CD4-positive, alpha-beta T cell treated with Interleukin-21 for 1 hour (primary cell): ENCODE results near the gene NOS3.
A peak's percentile ranks its signal among the peaks of the same experiment; 100 is the strongest.

Experiments used
- DNase-seq: peaks from one replicate; pipeline ENCODE4 v3.0.0-alpha.2; 2020

Gene NOS3

DNA sequence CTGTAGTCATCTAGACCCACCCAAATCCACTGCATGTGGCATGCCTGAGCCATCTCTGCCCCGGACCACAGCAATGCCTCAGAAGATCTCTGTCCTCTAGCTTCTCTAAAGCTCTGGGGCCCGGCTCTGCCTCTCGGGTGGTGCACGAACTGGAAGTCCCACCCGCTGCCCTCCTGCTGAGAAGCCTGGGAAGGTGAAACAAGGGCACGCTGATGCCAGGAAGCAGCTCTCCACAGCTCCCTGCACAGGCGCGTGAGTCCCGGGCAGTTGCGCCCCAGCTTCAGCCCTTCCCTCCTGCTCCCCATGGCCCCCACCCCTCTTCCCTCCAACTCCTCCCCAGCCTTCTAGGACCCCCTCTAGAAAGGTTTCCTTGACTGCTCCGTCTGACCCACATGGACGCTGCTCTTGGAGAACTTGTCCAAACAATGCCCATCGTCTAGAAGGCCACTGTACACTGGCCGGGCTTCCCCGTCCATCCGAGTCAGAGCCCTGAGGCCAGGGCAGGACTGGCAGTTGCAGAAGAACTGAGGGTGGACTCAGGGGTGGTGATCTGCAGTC is 25.5 kb upstream of the NOS3 start:
- DNase-seq = no peak

DNA sequence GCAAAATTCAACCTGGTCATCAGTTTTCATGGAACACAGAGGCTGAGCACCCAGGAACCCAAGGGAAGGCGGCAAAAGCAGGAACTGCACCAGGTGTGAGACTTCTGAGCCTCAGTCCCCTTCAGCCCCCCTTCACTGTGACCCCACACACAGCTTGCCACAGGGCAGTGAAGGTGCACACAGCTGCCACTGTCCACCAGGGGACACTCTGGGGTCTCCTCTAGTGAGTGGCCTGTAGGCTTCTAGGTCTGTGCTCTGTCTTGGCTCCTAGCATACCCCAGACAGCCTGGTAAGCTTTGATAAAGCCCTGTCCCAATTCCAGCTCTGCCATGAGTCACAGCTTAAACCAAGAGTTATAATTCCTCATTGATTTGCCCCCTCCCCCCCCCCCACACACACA is 24.8 kb upstream of the NOS3 start:
- no peak for DNase-seq

DNA sequence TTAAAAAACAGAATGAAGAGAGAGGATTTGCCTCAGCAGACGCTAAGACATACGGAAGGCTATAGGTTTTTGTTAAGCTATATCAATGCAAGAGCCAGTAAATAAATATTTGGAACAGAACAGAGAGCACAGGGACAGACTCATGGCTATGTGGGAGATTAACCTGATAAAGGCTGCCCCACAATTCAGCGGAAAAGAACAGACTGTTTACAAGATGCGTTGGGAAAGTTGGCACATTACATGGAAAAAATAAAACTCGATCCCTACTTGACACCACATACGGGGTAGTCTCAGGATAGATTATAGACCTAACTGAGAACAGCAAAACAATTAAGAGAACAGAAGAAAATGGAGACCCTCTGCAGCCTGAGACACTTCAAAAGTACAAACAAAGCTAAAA is 23.5 kb upstream of the NOS3 start:
- no peak for DNase-seq

DNA sequence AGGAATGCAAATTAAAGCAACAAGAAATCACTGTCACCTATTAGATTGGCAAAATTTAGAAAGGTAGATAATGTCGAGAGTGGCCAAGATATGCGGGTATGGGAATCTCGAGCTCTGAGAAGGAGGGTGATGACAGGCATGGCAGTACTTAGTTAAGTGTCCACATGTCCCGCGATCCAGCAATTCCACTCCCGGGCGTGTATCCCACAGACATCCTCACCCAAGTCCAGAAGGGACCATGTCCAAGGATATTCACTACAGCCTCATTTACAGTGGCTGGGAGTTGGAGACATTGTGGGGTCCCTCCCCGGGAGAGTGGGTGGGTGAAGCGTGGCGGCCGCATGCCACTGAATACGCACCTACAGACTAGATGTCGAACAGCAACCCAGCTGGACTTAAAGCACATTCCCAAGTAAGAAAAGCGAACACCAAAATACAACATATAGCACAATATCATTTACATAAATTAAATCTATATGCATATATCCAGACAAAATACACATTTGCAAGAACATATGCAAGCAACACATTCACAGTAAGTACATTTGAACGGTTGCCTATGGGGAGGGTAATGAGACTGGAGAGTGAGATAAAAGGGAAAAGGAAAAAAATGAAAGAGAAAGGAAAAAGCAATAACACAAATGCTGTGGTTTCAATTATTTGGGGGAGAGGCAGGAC is 22.6 kb upstream of the NOS3 start:
- no peak for DNase-seq

DNA sequence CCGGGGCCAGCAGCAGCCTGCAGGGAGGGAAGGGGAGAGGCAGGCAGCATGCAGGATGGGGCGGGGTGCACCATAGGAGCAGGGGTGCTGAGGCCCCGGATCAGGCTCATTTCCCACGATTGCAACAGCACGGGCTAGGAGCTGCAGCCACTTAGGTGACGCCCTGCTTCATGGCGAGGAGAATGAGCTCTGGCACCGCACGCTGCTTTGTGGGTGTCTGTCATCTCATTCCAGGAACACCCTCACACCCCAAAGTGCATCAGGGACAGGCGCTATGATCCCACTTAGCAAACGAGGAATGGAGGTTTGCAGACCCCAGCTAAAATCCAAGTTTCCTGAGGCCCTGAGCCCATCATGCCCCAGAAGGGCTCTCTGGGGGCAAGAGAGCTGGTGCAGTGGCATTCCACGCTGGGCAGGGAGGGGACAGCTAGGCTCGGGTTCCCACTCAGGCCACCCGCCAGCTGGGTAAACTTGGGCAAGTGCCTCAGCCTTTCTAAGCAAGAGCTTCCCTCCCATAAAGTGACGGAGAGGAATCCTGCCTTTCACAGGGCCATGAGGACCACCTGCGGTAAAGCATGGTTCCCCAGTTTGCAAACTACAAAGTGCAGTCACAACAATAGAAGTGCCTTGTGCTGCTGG is 22.0 kb upstream of the NOS3 start:
- no peak for DNase-seq

DNA sequence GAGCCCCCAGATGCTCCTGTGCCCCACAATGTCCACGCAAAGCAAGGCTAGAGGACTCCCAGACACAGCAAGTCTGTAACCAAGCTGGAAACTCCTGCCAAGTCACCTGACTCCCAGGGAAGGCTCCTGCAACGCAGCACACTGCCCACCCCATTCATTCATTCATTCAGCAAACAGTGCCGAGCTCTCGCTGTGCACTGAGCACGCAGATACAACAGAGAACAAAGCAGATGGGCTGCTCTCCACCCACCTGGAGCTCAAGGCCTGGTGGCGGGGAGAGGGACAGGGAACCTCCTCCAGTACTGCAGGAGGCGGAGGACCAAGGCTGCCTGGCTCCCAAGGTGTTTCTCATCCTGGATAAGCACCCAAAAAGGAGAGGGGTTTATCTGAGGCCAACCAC is 21.3 kb upstream of the NOS3 start:
- no peak for DNase-seq

DNA sequence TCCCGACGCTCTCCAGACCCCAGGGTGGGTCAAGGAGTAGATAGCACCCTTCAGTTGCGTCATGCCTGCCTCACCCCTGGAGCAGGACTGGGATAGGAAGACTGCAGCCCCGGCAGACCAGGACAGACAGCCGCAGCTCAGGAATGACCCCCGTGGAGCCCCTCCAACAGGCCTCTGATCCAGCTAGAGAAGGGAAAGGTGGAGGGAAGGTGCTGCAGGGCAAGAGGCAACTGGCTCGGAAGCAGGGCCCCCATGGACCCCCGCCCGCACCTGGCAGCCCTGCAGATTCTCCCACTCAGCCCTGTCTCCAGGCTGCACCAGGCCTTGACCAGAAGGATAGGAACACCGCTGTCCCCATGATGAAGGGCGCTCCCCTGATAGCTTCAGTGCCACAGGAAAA is 20.4 kb upstream of the NOS3 start:
- no peak for DNase-seq

DNA sequence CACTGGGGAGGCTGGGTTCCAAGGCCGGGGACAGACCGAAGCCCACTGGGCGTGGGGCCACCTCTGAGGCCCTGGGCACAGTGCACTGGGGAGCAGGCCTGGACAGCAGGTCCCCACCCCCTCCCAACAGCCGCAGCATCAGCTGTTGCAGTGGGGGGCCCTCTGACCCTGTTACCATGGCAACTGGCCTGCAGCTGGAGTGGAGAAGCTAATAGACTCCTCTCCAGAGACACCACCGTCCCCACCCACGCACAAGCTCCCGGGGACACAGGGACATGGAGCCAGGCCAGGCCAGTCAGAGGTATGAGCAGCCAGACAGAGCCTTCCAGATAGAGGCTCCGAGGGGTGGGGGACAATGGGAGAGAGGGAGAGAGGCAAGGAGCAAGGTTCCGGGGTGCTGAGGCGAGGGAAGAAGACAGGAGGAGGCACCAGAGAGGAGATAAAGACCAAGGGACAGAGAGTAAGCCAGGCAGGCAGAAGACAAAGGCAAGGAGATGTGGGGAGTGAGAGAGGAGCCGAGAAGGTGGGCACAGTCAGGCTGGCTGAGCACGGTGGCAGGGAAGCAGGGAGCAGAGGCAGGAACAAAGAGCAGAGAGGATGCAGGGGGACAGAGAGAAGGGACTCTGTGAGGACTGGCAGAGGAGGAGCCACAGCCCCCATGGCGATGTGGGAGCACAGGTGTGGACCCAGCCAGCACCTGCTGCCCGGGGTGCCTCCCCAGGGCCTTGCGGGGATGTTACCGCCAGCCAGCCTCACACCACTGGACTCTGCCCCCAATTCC is 19.4 kb upstream of the NOS3 start:
- DNase-seq = no peak

DNA sequence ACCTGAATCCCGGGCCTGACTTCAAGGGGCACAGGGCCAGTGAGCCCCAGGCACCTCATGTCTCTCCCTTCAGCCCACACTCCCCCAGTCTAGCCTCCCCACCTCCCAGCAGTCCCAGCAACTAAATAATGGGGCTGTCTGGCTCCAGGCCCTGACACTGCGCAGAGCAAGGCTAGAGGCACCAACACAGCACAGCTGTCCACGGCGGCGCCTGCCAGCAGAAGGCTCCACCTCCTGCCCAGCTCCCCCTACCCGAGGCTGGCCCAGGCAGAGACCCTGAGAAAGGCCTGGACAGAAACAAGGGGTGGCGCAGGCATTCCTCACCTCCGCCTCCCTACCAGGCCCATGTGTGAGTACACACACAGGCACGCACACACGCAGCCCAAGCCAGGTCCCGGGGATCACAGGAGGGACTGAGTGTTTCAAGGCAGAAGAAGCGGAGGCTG is 18.8 kb upstream of the NOS3 start:
- DNase-seq = no peak

DNA sequence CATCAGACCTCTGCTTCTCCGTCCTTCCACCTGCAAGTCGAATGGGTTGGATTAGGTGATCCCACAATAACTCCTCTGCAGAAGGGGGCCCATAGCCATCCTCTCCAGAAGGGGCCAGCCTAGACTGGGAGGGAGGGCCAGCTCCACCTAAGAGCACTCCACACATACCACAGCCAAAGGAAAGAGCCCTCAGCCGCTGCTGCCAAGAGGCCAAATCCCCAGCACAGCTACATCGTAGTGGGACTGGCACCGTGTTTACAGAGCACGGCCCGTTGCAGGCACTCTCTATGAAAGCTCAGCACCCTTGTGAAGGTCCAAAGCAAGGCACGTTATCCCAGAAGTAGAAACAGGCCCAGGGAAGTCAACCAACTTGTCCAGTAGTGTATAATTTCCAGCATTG is 18.1 kb upstream of the NOS3 start:
- no peak for DNase-seq

DNA sequence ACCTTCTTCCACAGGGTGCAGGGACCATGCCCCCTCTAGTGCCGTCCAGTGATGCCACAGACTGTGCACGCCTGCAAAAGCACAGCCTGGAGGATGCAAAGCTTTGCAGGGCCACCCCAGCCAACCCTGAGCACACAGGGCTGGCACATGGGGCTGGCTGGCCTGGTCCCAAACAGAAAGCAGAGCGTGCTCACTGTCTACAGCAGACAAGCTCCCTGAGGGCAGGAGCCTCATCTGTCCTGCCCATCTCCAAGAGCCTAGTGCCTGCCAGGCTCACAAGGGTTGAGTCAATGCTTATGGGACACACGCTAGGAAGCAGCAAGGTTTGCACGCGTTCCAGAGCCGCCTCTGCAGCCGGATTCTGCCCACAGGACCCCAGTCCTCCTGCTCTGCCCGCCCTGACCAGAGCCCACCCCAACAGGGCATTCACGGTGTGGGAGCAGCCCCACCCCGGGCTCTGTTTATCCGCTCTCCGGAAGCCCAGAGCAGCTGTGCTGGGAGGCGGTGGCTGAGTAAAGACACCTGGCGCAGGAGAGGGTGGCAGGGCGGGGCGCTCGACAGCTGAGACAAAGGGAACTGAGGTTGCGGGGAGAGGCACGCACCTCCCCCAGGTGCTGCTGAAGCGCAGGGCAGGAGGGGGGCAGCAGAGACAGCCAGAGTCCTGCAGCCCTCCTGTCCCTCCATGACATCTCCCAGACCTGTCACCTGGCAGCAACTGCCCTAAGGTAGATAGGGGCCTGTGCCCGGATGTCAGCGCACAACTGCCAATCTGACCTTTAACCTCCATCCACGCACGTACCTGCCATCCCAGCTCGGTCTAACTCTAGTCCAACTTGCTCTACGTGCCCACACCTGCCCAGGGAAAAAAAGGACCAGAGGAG is 17.0 kb upstream of the NOS3 start:
- peak; percentile 46 for DNase-seq

DNA sequence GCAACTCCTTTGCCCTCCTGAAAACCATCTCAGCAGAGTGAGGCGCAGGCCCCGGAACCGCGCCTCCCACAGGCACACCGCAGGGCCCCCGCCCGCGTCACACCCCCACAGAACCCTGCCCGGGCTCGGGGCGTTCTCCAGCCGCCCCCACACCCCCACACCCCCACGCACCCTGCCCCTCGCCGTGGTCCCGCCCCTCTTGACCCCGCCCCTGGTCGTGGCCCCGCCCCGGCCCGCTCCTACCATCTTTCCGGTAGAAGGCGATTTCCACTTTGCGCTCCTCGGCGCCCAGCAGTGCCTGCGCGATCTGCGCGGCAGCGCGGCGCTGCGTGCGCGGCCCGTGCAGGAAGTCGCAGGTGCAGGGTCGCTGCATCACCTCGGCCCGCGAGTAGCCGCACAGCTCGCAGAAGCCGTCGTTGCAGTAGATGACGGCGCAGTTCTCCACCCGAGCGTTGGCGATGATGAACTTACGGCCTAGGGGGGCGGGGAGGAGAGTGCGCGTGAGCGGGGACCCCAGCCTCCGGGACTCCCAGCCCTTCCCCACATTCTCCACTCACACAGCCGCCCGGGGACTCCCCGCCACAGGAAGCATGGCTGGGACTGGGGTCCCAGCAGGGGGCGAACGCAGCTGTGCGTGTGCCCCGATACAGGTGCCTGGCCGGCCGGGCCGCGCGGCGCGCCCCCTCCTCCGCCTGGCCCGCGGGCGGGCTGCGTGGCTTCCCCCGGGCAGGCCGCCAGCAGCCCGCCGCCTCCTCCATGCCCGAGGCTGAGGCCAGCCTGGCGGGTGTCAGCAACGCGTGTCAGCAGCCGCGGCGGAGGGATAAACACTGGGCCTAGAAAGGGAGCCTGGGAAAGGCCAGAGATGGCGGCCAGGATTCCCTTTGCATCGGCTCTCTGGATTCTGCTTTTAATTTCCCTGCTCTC is 16.1 kb upstream of the NOS3 start:
- peak; percentile 90 for DNase-seq

DNA sequence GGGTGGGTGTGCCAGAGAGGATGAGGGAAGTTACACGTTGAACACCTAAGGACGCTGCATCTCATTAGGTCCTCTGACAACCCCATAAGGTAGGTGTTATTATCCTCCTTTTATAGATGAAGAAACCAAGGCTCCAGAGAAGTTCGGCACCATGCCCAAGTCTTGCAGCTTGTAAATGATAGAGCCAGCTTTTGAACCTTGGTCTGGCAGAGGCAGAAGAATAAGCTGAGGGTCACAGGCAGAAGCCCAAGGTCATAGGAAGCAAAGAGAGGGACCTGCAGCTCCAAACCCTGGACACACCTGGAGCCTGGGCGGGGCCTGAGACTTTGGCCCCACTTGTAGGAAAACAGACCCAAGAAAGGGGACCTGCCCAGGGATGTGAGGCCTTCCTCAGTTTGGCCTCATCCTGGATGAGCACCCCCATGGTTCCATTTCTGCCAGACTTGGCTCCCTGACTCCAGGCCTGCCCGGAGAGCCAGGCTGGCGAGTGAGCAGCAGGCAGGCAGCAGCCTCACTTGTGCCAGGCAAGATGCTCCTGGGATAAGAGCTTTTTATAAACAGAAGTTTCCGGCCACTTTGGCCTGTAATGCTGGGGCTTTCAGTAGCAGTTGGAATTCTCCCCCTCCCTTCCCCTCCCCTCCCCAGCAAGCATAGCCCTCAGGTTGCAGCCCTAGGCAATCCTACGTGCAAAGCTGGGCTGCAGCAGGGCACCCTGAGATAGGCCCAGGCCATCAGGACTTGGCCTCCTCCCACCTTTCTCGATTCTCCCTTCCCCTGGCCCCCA is 15.1 kb upstream of the NOS3 start:
- DNase-seq = no peak

DNA sequence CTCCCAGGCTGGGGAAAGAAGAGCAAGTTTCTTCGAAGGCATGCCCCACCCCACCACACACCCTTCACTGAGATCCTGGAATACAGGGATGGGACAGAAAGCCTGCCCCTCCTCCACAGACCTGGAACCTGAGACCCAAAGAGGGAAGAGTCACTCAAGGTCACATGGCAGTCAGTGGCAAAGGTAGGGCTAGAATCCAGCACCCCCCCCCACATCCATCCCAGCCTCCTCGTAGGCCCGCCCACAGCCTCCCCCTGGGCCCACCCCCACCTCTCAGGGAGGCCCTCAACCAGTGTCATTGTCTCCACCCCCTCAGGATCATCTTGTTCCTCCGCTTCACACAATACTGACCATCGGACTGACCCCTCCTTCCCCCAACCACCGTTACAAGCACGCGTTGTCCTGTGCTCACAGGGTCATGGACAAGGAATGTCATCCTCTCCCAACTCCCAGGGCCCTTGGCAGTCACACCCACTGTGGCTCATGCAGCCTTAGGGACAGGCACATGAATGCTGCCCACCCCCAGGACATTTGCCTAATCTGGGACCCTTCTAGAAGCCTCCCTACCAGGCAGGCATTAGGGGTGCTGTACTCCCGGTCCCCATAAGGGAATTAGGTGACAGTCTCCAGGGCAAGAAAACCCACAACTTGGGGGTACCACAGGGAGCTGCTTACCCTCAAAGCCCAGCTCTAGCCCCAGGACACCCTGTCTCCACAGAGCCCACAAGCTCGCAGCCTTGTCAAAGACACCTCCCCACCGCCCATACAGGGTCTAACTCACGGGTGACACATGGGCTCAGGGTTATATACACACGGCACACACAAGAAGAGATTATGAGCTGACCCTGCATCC is 14.1 kb upstream of the NOS3 start:
- no peak for DNase-seq

DNA sequence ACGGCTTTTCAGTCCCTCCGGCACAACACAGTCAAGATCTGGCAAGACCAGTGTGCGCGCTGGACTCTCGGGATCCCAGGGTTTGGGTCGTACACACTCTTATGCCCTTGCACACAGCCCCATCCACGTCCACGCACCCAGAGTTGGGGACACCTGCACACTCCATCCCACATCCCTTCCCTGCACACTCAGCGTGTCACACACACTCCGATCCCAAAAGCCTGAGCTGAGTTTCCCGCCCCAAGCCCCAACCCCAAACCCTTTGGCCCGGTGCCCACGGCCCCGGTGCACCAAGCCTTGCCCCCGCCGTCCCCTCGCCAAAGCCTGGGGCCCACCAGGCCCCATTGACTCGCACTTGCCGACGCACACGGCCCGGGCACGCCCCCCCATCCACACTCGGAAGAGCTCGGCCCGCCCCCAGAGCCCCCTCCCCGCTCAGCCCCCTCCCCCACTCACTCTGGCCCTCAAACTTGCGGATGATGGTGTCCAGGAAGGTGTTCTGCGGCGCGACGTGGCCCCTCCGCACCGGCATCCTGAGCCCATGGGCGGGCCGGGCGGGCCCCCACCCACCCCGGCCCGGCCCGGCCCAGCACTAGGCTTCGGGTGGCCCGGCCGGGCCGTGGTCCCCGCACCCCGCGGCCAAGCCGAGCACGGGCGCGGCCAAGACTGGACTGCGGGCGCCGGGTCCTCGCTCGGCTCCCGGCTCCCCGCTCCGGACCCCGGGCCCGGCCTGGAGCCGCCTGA is 13.3 kb upstream of the NOS3 start:
- DNase-seq = no peak

DNA sequence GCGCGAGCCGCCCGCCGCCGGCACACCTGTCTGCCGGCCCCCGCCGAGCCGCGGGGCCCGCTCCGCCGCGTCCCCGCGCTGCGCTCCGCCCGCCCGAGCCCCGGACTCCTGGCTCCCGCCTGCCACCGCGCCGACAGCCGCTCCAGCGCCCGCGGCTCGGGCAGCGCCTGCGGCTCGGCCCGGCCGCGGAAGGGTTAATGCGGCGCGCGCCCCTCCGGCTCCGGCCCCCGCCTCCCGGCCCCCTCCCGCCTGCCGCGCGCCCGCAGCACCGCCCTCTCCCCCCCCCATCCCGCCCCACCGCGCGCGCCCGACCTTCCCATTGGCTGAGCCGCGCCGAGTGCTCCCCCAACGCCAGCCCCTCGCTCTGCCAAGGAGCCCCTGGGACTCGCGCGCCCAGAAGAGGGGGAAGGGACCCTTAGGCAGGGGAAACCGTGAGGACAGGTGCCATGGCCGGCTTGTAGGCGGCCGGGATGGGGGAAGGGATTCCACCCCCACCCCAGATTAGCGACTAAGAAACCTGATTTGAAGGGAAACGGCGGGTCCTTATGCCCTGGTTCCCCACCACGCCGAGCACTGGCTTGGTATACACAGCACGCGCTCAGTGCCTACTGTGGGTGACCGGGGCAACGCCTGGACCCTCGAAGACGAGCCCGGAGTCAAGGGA is 12.6 kb upstream of the NOS3 start, which contains the start of gene KCNH2:
Gene KCNH2 (minus strand): TSS at position 196 of the 664 bp plus-strand sequence. CDS start 408 bp downstream, outside the sequence.
- DNase-seq = peak; percentile 44

DNA sequence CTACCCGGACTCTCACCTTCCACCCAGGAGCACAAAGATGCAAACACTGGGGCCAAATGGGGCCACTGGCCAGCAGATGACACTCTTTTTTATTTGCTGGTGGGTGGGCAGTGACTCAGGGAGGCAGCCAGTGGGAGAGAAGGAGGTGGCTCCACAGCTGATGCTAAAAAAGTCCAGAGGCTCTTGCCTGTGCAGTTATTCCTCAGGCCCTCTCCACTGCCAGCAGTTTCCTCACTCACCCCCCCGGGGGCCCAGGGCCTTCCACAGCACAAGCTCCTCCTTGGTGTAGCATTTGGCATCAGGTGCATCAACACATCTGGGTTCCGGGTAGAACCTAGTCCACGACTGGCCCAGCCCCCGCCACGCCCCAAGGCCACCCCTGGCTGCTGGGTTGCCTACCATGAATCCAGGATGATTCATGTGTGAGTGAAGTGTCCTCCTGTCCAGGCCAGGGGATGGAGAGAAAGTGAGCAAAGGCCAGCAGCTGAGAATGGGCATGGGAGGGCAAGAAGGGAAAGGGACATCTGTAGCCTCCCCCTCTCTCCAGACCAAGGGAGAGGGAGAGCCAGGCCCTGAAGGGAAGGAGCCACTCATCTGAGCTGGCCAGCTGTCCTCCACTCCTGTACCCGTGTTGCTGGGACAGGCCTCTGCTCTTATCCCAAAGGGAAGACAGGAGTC is 11.0 kb upstream of the NOS3 start:
- no peak for DNase-seq

DNA sequence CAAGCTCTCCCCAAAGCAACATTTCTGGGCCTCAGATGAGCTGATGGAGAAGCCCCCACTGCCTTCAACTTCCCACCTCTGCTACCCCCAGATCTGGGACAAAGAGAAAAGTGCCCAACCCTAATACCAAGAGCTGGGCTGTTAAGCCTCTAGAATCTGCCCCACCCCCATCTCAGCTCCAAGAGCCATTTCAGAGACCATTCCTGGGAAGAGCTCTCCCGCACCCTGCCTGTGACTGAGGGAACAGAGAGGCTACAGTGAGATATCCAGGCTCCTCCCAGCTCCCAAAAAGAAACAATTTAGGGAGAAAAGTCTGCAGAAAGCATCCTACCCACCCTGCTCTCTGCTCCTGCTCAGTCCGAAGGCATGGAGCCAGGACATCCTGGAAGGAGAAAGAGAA is 10.2 kb upstream of the NOS3 start:
- no peak for DNase-seq
